ENCODE measurements around the gene DUS1L.

DUS1L gene

GRCh38 chr17:82030470-82031302 lies 34.9 kb downstream of the DUS1L start:
- Histone ChIP-seq H3K4me3 (ENCODE audit: insufficient read depth, low read depth, low read length, poor library complexity, severe bottlenecking) (peak overlapping the region; percentile 57), H3K27ac (ENCODE audit: insufficient read depth, low read length, poor library complexity, severe bottlenecking) (peak overlapping the region; percentile 28)

GRCh38 chr17:82029990-82030469 lies 35.6 kb downstream of the DUS1L start:
- H3K27me3 ChIP-seq (replicated peaks; ENCODE audit: control insufficient read depth, insufficient read depth, low read length, poor library complexity, severe bottlenecking), result no peaks in the 10 kb centered on the region
- H3K36me3 ChIP-seq (ENCODE audit: control insufficient read depth, insufficient read depth, low read length), result no peaks in the 10 kb centered on the region
- H3K9me3 ChIP-seq (ENCODE audit: control insufficient read depth, low read length), result no peaks in the 10 kb centered on the region
- peak overlapping the region; percentile 28 for H3K27ac ChIP-seq (ENCODE audit: insufficient read depth, low read length, poor library complexity, severe bottlenecking)
- no peak for DNase-seq
- peak overlapping the region; percentile 57 for H3K4me3 ChIP-seq (ENCODE audit: insufficient read depth, low read depth, low read length, poor library complexity, severe bottlenecking)
- peaks cover 13% of the 10 kb centered on the region for H3K4me1 ChIP-seq (ENCODE audit: control insufficient read depth, insufficient read depth, low read length, poor library complexity, severe bottlenecking)

More at GRCh38 chr17:82030470-82031302, 34.9 kb downstream of the DUS1L start:
- Histone ChIP-seq H3K9me3 (ENCODE audit: control insufficient read depth, low read length) (no peaks in the 10 kb centered on the region), H3K36me3 (ENCODE audit: control insufficient read depth, insufficient read depth, low read length) (no peaks in the 10 kb centered on the region), H3K27me3 (replicated peaks; ENCODE audit: control insufficient read depth, insufficient read depth, low read length, poor library complexity, severe bottlenecking) (no peaks in the 10 kb centered on the region), H3K4me1 (ENCODE audit: control insufficient read depth, insufficient read depth, low read length, poor library complexity, severe bottlenecking) (peaks cover 15% of the 10 kb centered on the region)
- peak; percentile 67 to 73 (median 68) for DNase-seq

- no peak overlapping the region for H3K4me3 ChIP-seq (ENCODE audit: insufficient read depth, low read depth, low read length, poor library complexity, severe bottlenecking)
- no peaks in the 10 kb centered on the region for H3K36me3 ChIP-seq (ENCODE audit: control insufficient read depth, insufficient read depth, low read length)
These were observed 36.2 kb downstream of the DUS1L start for GRCh38 chr17:82029391-82029790.

GRCh38 chr17:82028966-82029365 lies 36.6 kb downstream of the DUS1L start:
- Histone ChIP-seq H3K4me1 (ENCODE audit: control insufficient read depth, insufficient read depth, low read length, poor library complexity, severe bottlenecking) (peaks cover 18% of the 10 kb centered on the region), H3K36me3 (ENCODE audit: control insufficient read depth, insufficient read depth, low read length) (no peaks in the 10 kb centered on the region), H3K27me3 (replicated peaks; ENCODE audit: control insufficient read depth, insufficient read depth, low read length, poor library complexity, severe bottlenecking) (no peaks in the 10 kb centered on the region), H3K27ac (ENCODE audit: insufficient read depth, low read length, poor library complexity, severe bottlenecking) (no peak overlapping the region), H3K9me3 (ENCODE audit: control insufficient read depth, low read length) (no peaks in the 10 kb centered on the region), H3K4me3 (ENCODE audit: insufficient read depth, low read depth, low read length, poor library complexity, severe bottlenecking) (no peak overlapping the region)
- no peak for DNase-seq

More at GRCh38 chr17:82029391-82029790, 36.2 kb downstream of the DUS1L start:
- Histone ChIP-seq H3K9me3 (ENCODE audit: control insufficient read depth, low read length) (no peaks in the 10 kb centered on the region), H3K27me3 (replicated peaks; ENCODE audit: control insufficient read depth, insufficient read depth, low read length, poor library complexity, severe bottlenecking) (no peaks in the 10 kb centered on the region), H3K4me1 (ENCODE audit: control insufficient read depth, insufficient read depth, low read length, poor library complexity, severe bottlenecking) (peaks cover 14% of the 10 kb centered on the region), H3K27ac (ENCODE audit: insufficient read depth, low read length, poor library complexity, severe bottlenecking) (no peak overlapping the region)
- no peak for DNase-seq

- Histone ChIP-seq H3K9me3 (ENCODE audit: control insufficient read depth, low read length) (no peaks in the 10 kb centered on the region), H3K4me3 (ENCODE audit: insufficient read depth, low read depth, low read length, poor library complexity, severe bottlenecking) (no peak overlapping the region), H3K36me3 (ENCODE audit: control insufficient read depth, insufficient read depth, low read length) (no peaks in the 10 kb centered on the region)
These were observed 37.4 kb downstream of the DUS1L start for GRCh38 chr17:82028246-82028645.

GRCh38 chr17:82025401-82026107 lies 40.0 kb downstream of the DUS1L start:
- DNase-seq, result no peak
- H3K9me3 ChIP-seq (ENCODE audit: control insufficient read depth, low read length), result no peaks in the 10 kb centered on the region
- H3K27me3 ChIP-seq (replicated peaks; ENCODE audit: control insufficient read depth, insufficient read depth, low read length, poor library complexity, severe bottlenecking), result no peaks in the 10 kb centered on the region
- H3K4me3 ChIP-seq (ENCODE audit: insufficient read depth, low read depth, low read length, poor library complexity, severe bottlenecking), result no peak overlapping the region
- H3K4me1 ChIP-seq (ENCODE audit: control insufficient read depth, insufficient read depth, low read length, poor library complexity, severe bottlenecking), result peaks cover 33% of the 10 kb centered on the region
- H3K36me3 ChIP-seq (ENCODE audit: control insufficient read depth, insufficient read depth, low read length), result no peaks in the 10 kb centered on the region
- H3K27ac ChIP-seq (ENCODE audit: insufficient read depth, low read length, poor library complexity, severe bottlenecking), result no peak overlapping the region

More at GRCh38 chr17:82028246-82028645, 37.4 kb downstream of the DUS1L start:
- no peaks in the 10 kb centered on the region for H3K27me3 ChIP-seq (replicated peaks; ENCODE audit: control insufficient read depth, insufficient read depth, low read length, poor library complexity, severe bottlenecking)
- H3K4me1 ChIP-seq (ENCODE audit: control insufficient read depth, insufficient read depth, low read length, poor library complexity, severe bottlenecking), result peaks cover 24% of the 10 kb centered on the region
- H3K27ac ChIP-seq (ENCODE audit: insufficient read depth, low read length, poor library complexity, severe bottlenecking), result no peak overlapping the region
- DNase-seq, result no peak

GRCh38 chr17:82024859-82025258 lies 40.7 kb downstream of the DUS1L start:
- no peak for DNase-seq
- no peaks in the 10 kb centered on the region for H3K36me3 ChIP-seq (ENCODE audit: control insufficient read depth, insufficient read depth, low read length)
- H3K4me3 ChIP-seq (ENCODE audit: insufficient read depth, low read depth, low read length, poor library complexity, severe bottlenecking), result no peak overlapping the region
- H3K4me1 ChIP-seq (ENCODE audit: control insufficient read depth, insufficient read depth, low read length, poor library complexity, severe bottlenecking), result peaks cover 26% of the 10 kb centered on the region
- no peaks in the 10 kb centered on the region for H3K27me3 ChIP-seq (replicated peaks; ENCODE audit: control insufficient read depth, insufficient read depth, low read length, poor library complexity, severe bottlenecking)
- no peaks in the 10 kb centered on the region for H3K9me3 ChIP-seq (ENCODE audit: control insufficient read depth, low read length)
- H3K27ac ChIP-seq (ENCODE audit: insufficient read depth, low read length, poor library complexity, severe bottlenecking), result no peak overlapping the region

GRCh38 chr17:82023447-82024241 lies 42.0 kb downstream of the DUS1L start:
- H3K36me3 ChIP-seq (ENCODE audit: control insufficient read depth, insufficient read depth, low read length), result no peaks in the 10 kb centered on the region
- no peaks in the 10 kb centered on the region for H3K27me3 ChIP-seq (replicated peaks; ENCODE audit: control insufficient read depth, insufficient read depth, low read length, poor library complexity, severe bottlenecking)
- no peak overlapping the region for H3K27ac ChIP-seq (ENCODE audit: insufficient read depth, low read length, poor library complexity, severe bottlenecking)
- peak in 1 of 3 donors; percentile 8 for DNase-seq
- H3K4me1 ChIP-seq (ENCODE audit: control insufficient read depth, insufficient read depth, low read length, poor library complexity, severe bottlenecking), result peaks cover 24% of the 10 kb centered on the region
- H3K9me3 ChIP-seq (ENCODE audit: control insufficient read depth, low read length), result no peaks in the 10 kb centered on the region
- peak overlapping the region; percentile 86 for H3K4me3 ChIP-seq (ENCODE audit: insufficient read depth, low read depth, low read length, poor library complexity, severe bottlenecking)

- Histone ChIP-seq H3K27ac (ENCODE audit: insufficient read depth, low read length, poor library complexity, severe bottlenecking) (peak within 1 kb of the TSS; percentile 45), H3K4me1 (ENCODE audit: control insufficient read depth, insufficient read depth, low read length, poor library complexity, severe bottlenecking) (peaks cover 24% of the 10 kb centered on the region), H3K27me3 (replicated peaks; ENCODE audit: control insufficient read depth, insufficient read depth, low read length, poor library complexity, severe bottlenecking) (no peaks in the 10 kb centered on the region), H3K4me3 (ENCODE audit: insufficient read depth, low read depth, low read length, poor library complexity, severe bottlenecking) (peak within 1 kb of the TSS; percentile 86), H3K36me3 (ENCODE audit: control insufficient read depth, insufficient read depth, low read length) (peaks cover 3% of the 10 kb centered on the region), H3K9me3 (ENCODE audit: control insufficient read depth, low read length) (no peaks in the 10 kb centered on the region)
- peak; percentile 99 for DNase-seq
These were observed 42.6 kb downstream of the DUS1L start, which contains the start of gene LRRC45 for GRCh38 chr17:82022981-82023446. LRRC45 (plus strand) TSS chr17:82023305; CDS start chr17:82023644, 339 bp downstream.

All from effector memory CD4-positive, alpha-beta T cell (primary cell).